Activated T-helper 17 cell treated with anti-CD3 and anti-CD28 coated beads, Interleukin-2, amount 50 U/mL, for 72 hours (primary cell): ENCODE measurements around the gene PTPRM. TPM values are rescaled to one million over a fixed set of nuclear protein-coding genes. Genes with fewer than 3 reads are reported as not detected.

Experiments used
- ATAC-seq: fragments of 150-1000 bp; cut with Tn5 transposase; replicated peaks from 2 replicates; pipeline ENCODE4 v1.10.0; 2021; ENCODE audit warnings: mild to moderate bottlenecking, moderate library complexity
- H3K27ac Mint-ChIP-seq: one replicate; pipeline ENCODE4 v1.8.0; 2022; ENCODE audit warnings: mixed read lengths
- H3K27me3 Mint-ChIP-seq: one replicate; pipeline ENCODE4 v1.8.0; 2022; ENCODE audit warnings: mixed read lengths
- H3K36me3 Mint-ChIP-seq: one replicate; pipeline ENCODE4 v1.8.0; 2022; ENCODE audit warnings: low read depth, mild to moderate bottlenecking, mixed read lengths
- H3K4me1 Mint-ChIP-seq: one replicate; pipeline ENCODE4 v1.8.0; 2022; ENCODE audit warnings: mixed read lengths
- H3K4me3 Mint-ChIP-seq: one replicate; pipeline ENCODE4 v1.8.0; 2022; ENCODE audit warnings: mild to moderate bottlenecking, mixed read lengths
- H3K9me3 Mint-ChIP-seq: one replicate; pipeline ENCODE4 v1.8.0; 2022; ENCODE audit warnings: mixed read lengths
- total RNA-seq, 2 donors: library from RNA; stranded (reverse); gene quantifications; one replicate each; pipeline ENCODE4 v1.2.3, GENCODE V29; 2022

PTPRM gene
- total RNA-seq, 2 donors from 2014 or later, result 7.5 to 24.5 TPM

- no peaks in the 10 kb centered on the region for H3K4me1 Mint-ChIP-seq
- peak; percentile 24 for ATAC-seq
- H3K4me3 Mint-ChIP-seq, result no peak overlapping the region
- no peaks in the 10 kb centered on the region for H3K27me3 Mint-ChIP-seq
- H3K27ac Mint-ChIP-seq, result no peak overlapping the region
- H3K36me3 Mint-ChIP-seq, result no peaks in the 10 kb centered on the region
- H3K9me3 Mint-ChIP-seq, result no peaks in the 10 kb centered on the region
Observed at GRCh38 chr18:7822435-7823331, 255.6 kb downstream of the PTPRM start.

GRCh38 chr18:7824970-7825369, 257.9 kb downstream of the PTPRM start:
- H3K36me3 Mint-ChIP-seq, result no peaks in the 10 kb centered on the region
- no peaks in the 10 kb centered on the region for H3K4me1 Mint-ChIP-seq
- H3K27me3 Mint-ChIP-seq, result no peaks in the 10 kb centered on the region
- ATAC-seq, result no peak
- H3K27ac Mint-ChIP-seq, result no peak overlapping the region
- no peak overlapping the region for H3K4me3 Mint-ChIP-seq
- no peaks in the 10 kb centered on the region for H3K9me3 Mint-ChIP-seq

DNA sequence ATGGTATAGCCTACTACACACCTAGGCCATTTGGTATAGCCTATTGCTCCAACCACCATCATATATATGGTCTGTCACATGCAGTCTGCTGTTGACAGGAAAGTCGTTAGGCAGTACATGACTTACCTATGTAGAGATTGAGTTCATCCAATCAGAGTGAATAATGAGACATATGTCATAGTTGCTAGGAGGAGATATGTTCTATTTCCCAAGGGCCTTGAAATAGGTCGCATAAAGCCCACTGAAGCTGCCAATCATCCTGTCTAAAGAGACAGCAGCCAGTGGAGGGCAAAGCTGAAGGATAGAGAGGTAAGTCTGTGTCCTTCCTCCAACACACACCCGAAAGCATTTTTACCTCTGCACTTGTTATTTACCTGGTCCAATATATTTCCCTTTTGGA, 263.4 kb downstream of the PTPRM start:
- no peak overlapping the region for H3K27ac Mint-ChIP-seq
- H3K27me3 Mint-ChIP-seq, result no peaks in the 10 kb centered on the region
- no peaks in the 10 kb centered on the region for H3K36me3 Mint-ChIP-seq
- peak; percentile 43 for ATAC-seq
- H3K4me3 Mint-ChIP-seq, result no peak overlapping the region
- H3K4me1 Mint-ChIP-seq, result no peaks in the 10 kb centered on the region
- peaks cover 6% of the 10 kb centered on the region for H3K9me3 Mint-ChIP-seq

DNA sequence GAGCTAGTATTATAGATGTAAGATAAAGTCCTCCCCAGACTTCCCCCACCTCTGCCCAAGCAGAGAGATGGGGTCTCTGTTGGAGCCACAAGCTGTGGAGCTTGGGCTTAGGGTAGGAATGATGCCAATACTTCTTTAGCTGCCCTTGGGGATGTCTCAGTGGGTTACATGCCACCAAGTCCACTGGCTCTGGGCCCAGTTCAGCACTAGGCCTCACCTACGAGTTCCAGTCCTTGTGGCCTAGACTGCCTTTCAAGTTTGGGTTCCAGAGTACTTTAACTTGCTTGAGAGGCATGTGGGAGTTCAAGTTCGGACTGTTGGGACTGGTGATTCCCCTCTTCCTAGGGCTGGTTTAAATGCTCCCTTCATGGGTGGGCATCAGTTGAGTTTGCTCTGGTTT, 272.4 kb downstream of the PTPRM start:
- H3K9me3 Mint-ChIP-seq, result peaks cover 10% of the 10 kb centered on the region
- no peak overlapping the region for H3K4me3 Mint-ChIP-seq
- no peaks in the 10 kb centered on the region for H3K27me3 Mint-ChIP-seq
- no peaks in the 10 kb centered on the region for H3K36me3 Mint-ChIP-seq
- ATAC-seq, result no peak
- no peak overlapping the region for H3K27ac Mint-ChIP-seq
- H3K4me1 Mint-ChIP-seq, result no peaks in the 10 kb centered on the region

- Mint-ChIP-seq H3K9me3 (peaks cover 10% of the 10 kb centered on the region), H3K27ac (no peak overlapping the region), H3K36me3 (no peaks in the 10 kb centered on the region), H3K4me1 (no peaks in the 10 kb centered on the region), H3K27me3 (no peaks in the 10 kb centered on the region), H3K4me3 (no peak overlapping the region)
- ATAC-seq, result no peak
Observed at GRCh38 chr18:7840411-7840810, 273.3 kb downstream of the PTPRM start.

- Mint-ChIP-seq H3K4me1 (no peaks in the 10 kb centered on the region), H3K9me3 (peaks cover 4% of the 10 kb centered on the region), H3K36me3 (no peaks in the 10 kb centered on the region), H3K27ac (no peak overlapping the region), H3K4me3 (no peak overlapping the region), H3K27me3 (no peaks in the 10 kb centered on the region)
- no peak for ATAC-seq
Observed at GRCh38 chr18:7844017-7844416, 276.9 kb downstream of the PTPRM start.

- Mint-ChIP-seq H3K27ac (no peak overlapping the region), H3K4me1 (no peaks in the 10 kb centered on the region), H3K9me3 (peaks cover 4% of the 10 kb centered on the region), H3K36me3 (no peaks in the 10 kb centered on the region), H3K4me3 (no peak overlapping the region), H3K27me3 (no peaks in the 10 kb centered on the region)
- no peak for ATAC-seq
Observed at GRCh38 chr18:7844418-7844817, 277.3 kb downstream of the PTPRM start.

- ATAC-seq, result no peak
- Mint-ChIP-seq H3K9me3 (peaks cover 4% of the 10 kb centered on the region), H3K36me3 (no peaks in the 10 kb centered on the region), H3K4me1 (no peaks in the 10 kb centered on the region), H3K27me3 (no peaks in the 10 kb centered on the region), H3K4me3 (no peak overlapping the region), H3K27ac (no peak overlapping the region)
Observed at GRCh38 chr18:7846335-7846734, 279.2 kb downstream of the PTPRM start.

DNA sequence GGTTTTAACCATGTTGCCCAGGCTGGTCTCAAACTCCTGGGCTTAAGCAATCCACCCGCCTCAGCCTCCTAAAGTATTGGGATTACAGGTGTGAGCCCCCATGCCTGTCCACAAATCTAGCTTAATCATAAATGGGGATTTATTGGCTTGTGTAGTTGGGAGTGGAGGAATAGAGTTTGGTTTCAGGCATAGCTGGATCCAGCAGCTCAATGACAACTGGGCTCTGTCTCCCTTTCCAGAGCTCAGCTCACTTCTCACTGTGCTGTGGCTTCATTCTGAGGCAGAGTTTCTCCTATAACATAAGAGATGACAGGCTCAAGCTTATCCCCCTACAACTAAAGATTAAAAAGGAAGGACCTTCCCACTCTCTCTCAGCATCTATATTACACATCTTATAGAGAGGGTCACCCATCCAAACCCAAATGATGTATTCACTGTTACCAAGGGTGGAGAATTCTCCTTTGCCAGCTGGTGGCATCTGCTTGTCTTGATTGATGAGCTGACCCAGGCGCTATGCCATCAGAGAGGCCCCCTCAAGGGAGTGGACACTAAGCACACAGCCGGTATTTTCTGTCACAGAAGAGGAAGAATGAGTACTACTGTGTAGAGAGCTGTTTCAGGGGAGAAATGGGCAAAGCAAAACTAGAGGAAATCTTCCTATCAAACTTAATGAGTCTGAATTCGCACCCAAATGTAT, 280.4 kb downstream of the PTPRM start:
- Mint-ChIP-seq H3K4me1 (no peaks in the 10 kb centered on the region), H3K36me3 (no peaks in the 10 kb centered on the region), H3K27me3 (no peaks in the 10 kb centered on the region), H3K4me3 (no peak overlapping the region), H3K9me3 (peaks cover 11% of the 10 kb centered on the region), H3K27ac (no peak overlapping the region)
- no peak for ATAC-seq

- H3K27me3 Mint-ChIP-seq, result no peaks in the 10 kb centered on the region
- H3K4me3 Mint-ChIP-seq, result no peak overlapping the region
- no peaks in the 10 kb centered on the region for H3K36me3 Mint-ChIP-seq
- H3K27ac Mint-ChIP-seq, result no peak overlapping the region
- H3K9me3 Mint-ChIP-seq, result peaks cover 11% of the 10 kb centered on the region
- no peak for ATAC-seq
- H3K4me1 Mint-ChIP-seq, result no peaks in the 10 kb centered on the region
Observed at GRCh38 chr18:7848054-7848412, 280.9 kb downstream of the PTPRM start.

GRCh38 chr18:7850446-7850845, 283.3 kb downstream of the PTPRM start:
- no peak for ATAC-seq
- H3K36me3 Mint-ChIP-seq, result no peaks in the 10 kb centered on the region
- no peak overlapping the region for H3K4me3 Mint-ChIP-seq
- H3K4me1 Mint-ChIP-seq, result no peaks in the 10 kb centered on the region
- peaks cover 11% of the 10 kb centered on the region for H3K9me3 Mint-ChIP-seq
- H3K27me3 Mint-ChIP-seq, result no peaks in the 10 kb centered on the region
- H3K27ac Mint-ChIP-seq, result no peak overlapping the region

DNA sequence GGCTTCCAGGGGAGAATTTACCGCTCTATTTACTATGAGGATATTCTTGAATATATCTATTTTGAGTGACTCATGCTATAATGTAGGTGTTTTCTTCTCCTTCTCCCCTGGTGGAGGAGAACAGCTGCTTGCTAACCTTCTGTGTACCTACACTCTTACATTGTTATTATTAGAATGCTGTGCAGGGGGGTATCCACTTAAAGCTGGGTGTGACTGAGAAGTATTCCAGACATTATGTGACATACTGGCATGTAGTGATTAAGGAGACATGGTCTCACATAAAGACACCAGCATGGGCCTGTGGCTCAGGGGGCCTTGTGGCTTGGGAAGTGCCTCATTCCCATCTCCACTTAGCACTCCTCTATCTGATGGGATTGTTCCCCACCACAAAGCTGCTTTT, 287.9 kb downstream of the PTPRM start:
- H3K9me3 Mint-ChIP-seq, result peaks cover 10% of the 10 kb centered on the region
- no peaks in the 10 kb centered on the region for H3K27me3 Mint-ChIP-seq
- H3K4me3 Mint-ChIP-seq, result no peak overlapping the region
- no peaks in the 10 kb centered on the region for H3K4me1 Mint-ChIP-seq
- no peak overlapping the region for H3K27ac Mint-ChIP-seq
- no peak for ATAC-seq
- H3K36me3 Mint-ChIP-seq, result no peaks in the 10 kb centered on the region

DNA sequence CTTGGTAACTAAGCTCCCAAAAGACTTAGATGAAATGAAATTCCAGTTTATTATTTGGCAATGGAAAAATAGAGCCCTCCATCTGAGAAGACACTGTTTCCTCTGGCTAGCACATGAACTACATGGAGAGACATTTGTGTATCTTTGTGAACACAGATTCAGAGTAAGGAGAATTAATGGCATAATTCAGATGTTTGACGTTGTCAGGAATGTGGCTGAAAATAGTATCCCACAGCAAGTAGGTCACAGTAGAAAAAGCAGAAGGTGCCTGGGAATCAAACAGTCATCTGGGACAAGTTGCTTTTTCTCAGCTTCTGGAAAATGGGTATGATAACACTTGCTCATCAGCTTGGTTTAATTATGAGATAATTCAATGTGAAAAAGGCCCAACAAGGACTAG, 288.6 kb downstream of the PTPRM start:
- ATAC-seq, result no peak
- H3K4me3 Mint-ChIP-seq, result no peak overlapping the region
- no peaks in the 10 kb centered on the region for H3K27me3 Mint-ChIP-seq
- H3K4me1 Mint-ChIP-seq, result no peaks in the 10 kb centered on the region
- no peaks in the 10 kb centered on the region for H3K36me3 Mint-ChIP-seq
- no peak overlapping the region for H3K27ac Mint-ChIP-seq
- peaks cover 10% of the 10 kb centered on the region for H3K9me3 Mint-ChIP-seq

GRCh38 chr18:7856116-7856515, 289.0 kb downstream of the PTPRM start:
- no peak for ATAC-seq
- H3K9me3 Mint-ChIP-seq, result peaks cover 14% of the 10 kb centered on the region
- H3K36me3 Mint-ChIP-seq, result no peaks in the 10 kb centered on the region
- H3K4me1 Mint-ChIP-seq, result no peaks in the 10 kb centered on the region
- no peak overlapping the region for H3K4me3 Mint-ChIP-seq
- no peaks in the 10 kb centered on the region for H3K27me3 Mint-ChIP-seq
- no peak overlapping the region for H3K27ac Mint-ChIP-seq

DNA sequence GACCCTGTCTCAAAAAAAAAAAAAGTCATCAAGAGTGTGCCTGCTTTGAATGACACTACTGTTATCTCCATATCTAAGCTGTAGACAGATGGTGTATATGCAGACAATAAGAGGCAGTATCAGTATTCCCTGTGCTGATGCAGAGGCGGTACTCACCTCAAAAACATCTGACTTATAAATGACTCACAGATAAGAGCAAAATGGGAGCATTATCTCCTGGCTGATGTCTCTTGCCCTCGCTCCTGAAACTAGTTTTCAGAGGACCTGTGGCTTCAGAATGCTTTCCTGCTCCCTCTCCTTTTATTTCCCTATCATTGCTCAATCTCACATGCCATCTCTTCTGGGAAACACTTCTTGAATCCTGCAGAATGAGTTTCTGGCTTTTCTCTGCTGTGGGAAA, 289.6 kb downstream of the PTPRM start:
- no peaks in the 10 kb centered on the region for H3K4me1 Mint-ChIP-seq
- no peak overlapping the region for H3K27ac Mint-ChIP-seq
- H3K27me3 Mint-ChIP-seq, result no peaks in the 10 kb centered on the region
- H3K9me3 Mint-ChIP-seq, result peaks cover 11% of the 10 kb centered on the region
- peak; percentile 78 for ATAC-seq
- no peak overlapping the region for H3K4me3 Mint-ChIP-seq
- H3K36me3 Mint-ChIP-seq, result no peaks in the 10 kb centered on the region
